HG02938 (cell line): ENCODE measurements around the gene DLEC1.
"Not testable (repeated sequence)": the region's sequence is repeated elsewhere in the genome, so short reads cannot be mapped to it uniquely, and the experiment has no call there.

ENCODE experiments used
- ATAC-seq: cut with Tn5 transposase; IDR thresholded peaks from one replicate; pipeline ENCODE4 v1.9.1; 2021; ENCODE audit warnings: mild to moderate bottlenecking, moderate library complexity; ENCODE audit not compliant: unreplicated experiment

The DLEC1 gene

GRCh38 chr3:38036906-38037305 lies 2.1 kb upstream of the DLEC1 start:
- no peak for ATAC-seq

- ATAC-seq = no peak
These were observed 529 bp upstream of the DLEC1 start for GRCh38 chr3:38038447-38038911.

- ATAC-seq = peak; percentile 40
These were observed 872 bp downstream of the DLEC1 start for GRCh38 chr3:38039899-38040261.

GRCh38 chr3:38040401-38040800 lies 1.4 kb downstream of the DLEC1 start:
- no peak for ATAC-seq

- ATAC-seq = no peak
These were observed 4.5 kb downstream of the DLEC1 start for GRCh38 chr3:38043486-38043885.

- no peak for ATAC-seq
These were observed 7.0 kb downstream of the DLEC1 start for GRCh38 chr3:38046027-38046426.

- ATAC-seq = no peak
These were observed 7.8 kb downstream of the DLEC1 start for GRCh38 chr3:38046821-38047220.

- no peak for ATAC-seq
These were observed 8.9 kb downstream of the DLEC1 start for GRCh38 chr3:38047896-38048295.

GRCh38 chr3:38049358-38050126 lies 10.5 kb downstream of the DLEC1 start:
- no peak for ATAC-seq

GRCh38 chr3:38051131-38051530 lies 12.1 kb downstream of the DLEC1 start:
- ATAC-seq = no peak

GRCh38 chr3:38053286-38053685 lies 14.3 kb downstream of the DLEC1 start:
- ATAC-seq = not testable (repeated sequence)

GRCh38 chr3:38053813-38054498 lies 14.9 kb downstream of the DLEC1 start:
- not testable (repeated sequence) for ATAC-seq

GRCh38 chr3:38054499-38055001 lies 15.5 kb downstream of the DLEC1 start:
- ATAC-seq = no peak

- no peak for ATAC-seq
These were observed 20.1 kb downstream of the DLEC1 start for GRCh38 chr3:38059148-38059547.

- ATAC-seq = no peak
These were observed 20.6 kb downstream of the DLEC1 start for GRCh38 chr3:38059591-38059990.

GRCh38 chr3:38062809-38063208 lies 23.8 kb downstream of the DLEC1 start:
- ATAC-seq = no peak

GRCh38 chr3:38064453-38064852 lies 25.4 kb downstream of the DLEC1 start:
- ATAC-seq = not testable (repeated sequence)

- no peak for ATAC-seq
These were observed 28.7 kb downstream of the DLEC1 start for GRCh38 chr3:38067508-38068233.

GRCh38 chr3:38070013-38070412 lies 31.0 kb downstream of the DLEC1 start:
- no peak for ATAC-seq

- ATAC-seq = not testable (repeated sequence)
These were observed 38.1 kb downstream of the DLEC1 start for GRCh38 chr3:38077073-38077472.

GRCh38 chr3:38082296-38082695 lies 43.3 kb downstream of the DLEC1 start:
- ATAC-seq = not testable (repeated sequence)
